ENCODE measurements around the gene CNKSR2.

Gene CNKSR2

GRCh38 chrX:21590012-21590776 lies 216.0 kb downstream of the CNKSR2 start:
- FAIRE-seq (peak; percentile 45), DNase-seq (ENCODE audit: insufficient read length, low spot score) (no peak)

DNA sequence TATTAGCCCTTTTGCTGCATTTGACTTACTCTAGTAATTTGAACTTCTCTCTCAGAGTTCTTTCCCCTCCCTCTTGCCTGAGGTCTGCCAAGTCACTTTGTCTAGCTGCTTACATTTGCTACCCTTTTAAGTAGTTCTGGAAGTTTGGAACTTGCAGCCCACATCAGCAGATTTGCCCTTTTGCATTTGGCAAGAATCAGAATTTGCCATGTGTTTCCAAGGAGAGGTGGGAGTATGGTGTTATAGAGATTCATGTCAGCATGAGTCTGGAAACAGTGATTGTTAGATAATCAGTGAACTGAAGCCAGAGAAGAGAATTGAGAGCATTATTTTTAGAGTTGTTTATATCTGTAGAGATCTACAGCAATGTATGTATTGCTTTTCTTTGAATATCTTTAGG lies 231.8 kb downstream of the CNKSR2 start:
- no peak for DNase-seq (ENCODE audit: insufficient read length, low spot score)
- no peak for FAIRE-seq

DNA sequence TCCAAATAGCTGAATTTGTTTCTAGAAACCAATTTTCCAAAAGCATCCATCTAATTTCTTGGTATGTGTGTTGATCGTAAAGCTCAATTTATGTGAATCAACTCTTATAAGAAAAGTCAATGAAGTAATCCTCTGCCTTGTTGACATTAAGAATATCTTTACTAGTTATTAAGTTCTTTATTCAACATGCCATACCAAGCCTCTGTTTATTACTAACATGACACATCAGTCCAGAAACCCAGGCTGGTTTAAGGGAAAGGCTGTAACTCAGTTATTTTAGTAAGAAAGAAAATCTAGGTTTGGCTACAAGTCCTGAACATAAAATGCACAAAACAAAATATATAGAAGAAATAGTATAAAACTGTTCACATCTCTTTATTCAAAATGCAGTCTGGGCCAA lies 235.9 kb downstream of the CNKSR2 start:
- DNase-seq (ENCODE audit: insufficient read length, low spot score) (no peak), FAIRE-seq (no peak)

DNA sequence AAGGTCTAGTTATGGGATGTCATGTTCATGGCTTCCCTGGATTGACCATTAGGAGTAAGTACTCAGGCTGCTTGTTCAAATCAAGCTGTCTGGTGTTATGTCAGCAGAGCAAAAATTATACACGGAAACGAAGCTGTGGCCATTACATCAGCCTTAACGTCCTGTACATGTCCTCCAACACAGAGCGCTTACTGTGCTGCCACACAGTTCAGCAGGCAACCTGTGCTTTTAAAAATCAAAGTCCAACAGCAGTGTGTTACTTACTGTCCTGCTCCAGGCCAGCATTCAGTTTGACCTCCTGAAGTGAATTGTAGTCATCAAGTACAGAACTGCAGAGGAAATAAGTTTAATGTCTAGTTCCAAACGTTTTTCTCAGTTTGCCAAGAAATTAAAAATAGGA lies 237.9 kb downstream of the CNKSR2 start:
- DNase-seq (ENCODE audit: insufficient read length, low spot score) (no peak), FAIRE-seq (no peak)

- FAIRE-seq (no peak), DNase-seq (ENCODE audit: insufficient read length, low spot score) (no peak)
These were observed 242.2 kb downstream of the CNKSR2 start for GRCh38 chrX:21616386-21616785.

DNA sequence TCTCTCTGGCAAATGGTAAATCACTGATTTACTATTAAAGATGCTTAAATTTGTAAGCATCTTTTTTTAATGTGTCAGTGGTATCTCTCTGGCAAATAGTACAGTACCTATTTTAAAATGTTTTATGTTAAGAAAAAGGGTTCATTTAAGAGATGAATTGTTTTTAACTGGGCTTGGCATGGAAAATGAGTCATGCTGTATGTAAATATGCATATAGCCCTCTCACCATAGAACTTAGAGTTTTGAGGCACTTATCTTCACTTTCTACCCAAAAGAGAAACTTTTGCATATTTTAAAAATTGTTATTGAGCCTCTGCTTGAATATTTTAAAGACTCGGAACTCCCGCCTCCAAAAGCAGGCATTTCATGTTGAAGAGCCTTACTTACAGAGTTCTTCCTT lies 246.0 kb downstream of the CNKSR2 start:
- FAIRE-seq (peak; percentile 74), DNase-seq (ENCODE audit: insufficient read length, low spot score) (no peak)

DNA sequence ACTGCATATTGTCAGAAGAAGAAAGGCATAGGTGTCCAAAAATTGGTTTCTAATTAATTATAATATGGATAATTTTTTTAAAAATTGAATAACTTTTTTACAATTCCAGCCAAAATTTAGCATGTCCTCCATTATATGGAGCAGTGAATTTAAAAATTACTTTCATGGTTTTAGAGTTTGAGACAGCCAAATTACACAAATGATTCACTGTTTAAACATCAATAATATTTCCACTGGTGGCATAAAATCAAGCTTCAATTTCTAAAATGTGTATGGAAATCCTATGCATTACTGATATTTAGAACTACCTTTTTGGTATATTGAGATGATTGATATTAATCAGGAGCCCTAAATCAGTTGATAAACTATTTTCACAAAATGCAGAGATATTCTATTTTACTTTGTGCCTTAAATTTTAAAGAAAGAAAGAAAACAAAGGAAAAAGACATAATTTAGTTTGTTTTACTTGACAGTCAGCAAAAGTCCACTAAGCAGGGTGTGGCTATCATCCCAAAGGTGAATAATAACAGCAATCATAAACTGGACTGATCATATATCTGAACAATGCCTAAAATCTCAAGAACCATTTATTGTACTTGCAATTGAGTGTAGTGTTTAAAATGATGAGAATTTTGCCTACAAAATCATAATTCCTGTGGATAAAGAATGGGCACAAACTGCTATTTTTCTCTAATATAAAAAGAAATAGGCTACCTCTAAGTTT lies 249.7 kb downstream of the CNKSR2 start:
- FAIRE-seq: peak; percentile 65
- DNase-seq (ENCODE audit: insufficient read length, low spot score): no peak

DNA sequence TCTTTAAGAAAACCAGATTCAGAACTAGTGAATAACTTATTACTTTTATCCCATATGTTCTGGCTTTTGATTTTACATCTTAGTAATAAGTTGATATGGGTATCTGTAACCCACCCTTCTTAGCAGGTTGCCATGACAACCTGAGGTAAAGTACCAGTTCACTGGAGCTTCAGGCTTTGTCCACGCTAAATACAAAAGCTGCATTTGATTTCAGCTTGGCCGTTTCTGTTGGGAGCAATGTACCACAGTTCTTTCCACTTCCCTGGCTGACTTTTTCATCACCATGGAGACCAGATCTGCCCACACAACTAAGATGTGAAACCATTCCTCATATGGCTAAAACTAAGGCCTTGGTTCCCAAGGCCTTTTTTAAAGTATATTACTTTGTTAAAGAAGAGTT lies 257.8 kb downstream of the CNKSR2 start:
- FAIRE-seq (no peak), DNase-seq (ENCODE audit: insufficient read length, low spot score) (no peak)

DNA sequence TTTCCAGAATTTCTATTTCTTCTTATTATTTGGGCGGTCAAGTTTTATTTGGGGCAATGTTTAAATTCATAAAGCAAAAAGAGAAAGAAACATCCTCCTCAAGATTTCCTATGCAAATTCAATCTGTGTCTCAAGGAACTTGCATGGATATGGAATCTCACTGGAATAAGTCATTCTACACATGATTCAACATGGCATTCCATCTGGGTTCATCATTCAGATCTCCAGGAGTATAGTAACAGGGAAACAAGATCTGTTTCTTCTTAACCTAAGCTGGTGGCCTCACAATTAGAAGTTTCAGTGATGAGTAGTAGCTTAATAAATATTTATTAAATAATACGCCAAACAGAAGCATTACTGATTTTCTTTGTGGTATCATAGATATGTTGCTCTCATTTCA lies 264.1 kb downstream of the CNKSR2 start:
- FAIRE-seq (no peak), DNase-seq (ENCODE audit: insufficient read length, low spot score) (no peak)

GRCh38 chrX:21639775-21640174 lies 265.6 kb downstream of the CNKSR2 start:
- DNase-seq (ENCODE audit: insufficient read length, low spot score) (no peak), FAIRE-seq (no peak)

DNA sequence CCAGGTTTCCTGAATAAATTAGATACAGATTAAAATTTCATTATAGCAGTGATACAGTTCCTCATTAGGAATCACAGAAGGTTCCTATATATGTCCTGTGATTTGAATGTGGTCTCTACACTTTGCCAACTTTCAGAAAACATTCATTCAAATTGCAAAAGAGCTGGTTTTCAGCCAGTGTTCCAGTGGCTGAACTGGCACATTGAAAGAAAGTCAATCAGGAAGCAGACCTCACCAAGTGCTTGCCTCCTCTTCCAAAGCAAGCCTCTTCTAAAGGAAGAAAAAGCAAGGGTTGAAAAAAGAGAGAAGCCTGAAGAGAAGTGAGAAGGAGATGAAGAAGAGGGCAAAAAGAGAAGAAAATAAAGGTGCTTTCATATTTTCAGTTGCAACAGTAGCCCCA lies 271.2 kb downstream of the CNKSR2 start:
- FAIRE-seq: no peak
- no peak for DNase-seq (ENCODE audit: insufficient read length, low spot score)

GRCh38 chrX:21645886-21646285 lies 271.7 kb downstream of the CNKSR2 start:
- peak; percentile 81 for FAIRE-seq

GRCh38 chrX:21655901-21656586 lies 281.8 kb downstream of the CNKSR2 start:
- FAIRE-seq: no peak
- no peak for DNase-seq (ENCODE audit: insufficient read length, low spot score)

More at GRCh38 chrX:21645886-21646285, 271.7 kb downstream of the CNKSR2 start:
- no peak for DNase-seq (ENCODE audit: insufficient read length, low spot score)

DNA sequence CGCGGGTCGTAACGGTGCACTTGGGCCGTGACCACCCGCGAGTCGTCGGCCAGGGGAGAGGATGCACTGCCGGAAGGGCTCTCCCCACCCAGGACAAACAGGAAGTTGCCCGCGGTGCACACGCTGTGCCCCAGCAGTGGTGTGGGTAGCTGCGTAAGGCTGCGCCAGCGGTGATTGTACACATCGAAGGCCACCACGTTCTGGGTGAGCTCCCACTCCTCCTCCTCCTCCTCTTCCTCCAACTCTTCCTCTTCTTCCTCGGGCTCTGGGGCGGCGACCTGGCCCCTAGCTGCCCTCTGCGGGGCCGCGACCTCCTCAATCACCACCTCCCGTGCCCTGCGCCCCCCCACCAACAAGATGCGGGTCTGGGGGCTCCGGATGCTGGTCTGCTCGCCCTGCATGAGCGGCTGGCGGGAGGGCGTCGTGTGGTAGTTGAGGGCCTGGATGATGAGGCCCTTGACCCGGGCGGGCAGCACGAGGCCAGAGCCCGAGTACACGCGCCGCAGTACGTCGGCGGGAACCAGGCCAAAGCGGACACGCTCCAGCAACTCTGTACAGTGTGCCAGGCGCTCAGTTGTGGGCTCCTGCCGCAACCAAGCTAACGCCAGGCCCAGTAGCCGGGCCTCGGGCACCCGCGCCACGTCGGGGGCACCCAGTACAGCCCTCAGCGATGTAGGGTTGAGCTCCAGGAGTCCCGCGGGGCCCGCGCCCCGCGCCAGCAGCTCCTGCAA lies 282.5 kb downstream of the CNKSR2 start:
- DNase-seq (ENCODE audit: insufficient read length, low spot score) (no peak), FAIRE-seq (no peak)

DNA sequence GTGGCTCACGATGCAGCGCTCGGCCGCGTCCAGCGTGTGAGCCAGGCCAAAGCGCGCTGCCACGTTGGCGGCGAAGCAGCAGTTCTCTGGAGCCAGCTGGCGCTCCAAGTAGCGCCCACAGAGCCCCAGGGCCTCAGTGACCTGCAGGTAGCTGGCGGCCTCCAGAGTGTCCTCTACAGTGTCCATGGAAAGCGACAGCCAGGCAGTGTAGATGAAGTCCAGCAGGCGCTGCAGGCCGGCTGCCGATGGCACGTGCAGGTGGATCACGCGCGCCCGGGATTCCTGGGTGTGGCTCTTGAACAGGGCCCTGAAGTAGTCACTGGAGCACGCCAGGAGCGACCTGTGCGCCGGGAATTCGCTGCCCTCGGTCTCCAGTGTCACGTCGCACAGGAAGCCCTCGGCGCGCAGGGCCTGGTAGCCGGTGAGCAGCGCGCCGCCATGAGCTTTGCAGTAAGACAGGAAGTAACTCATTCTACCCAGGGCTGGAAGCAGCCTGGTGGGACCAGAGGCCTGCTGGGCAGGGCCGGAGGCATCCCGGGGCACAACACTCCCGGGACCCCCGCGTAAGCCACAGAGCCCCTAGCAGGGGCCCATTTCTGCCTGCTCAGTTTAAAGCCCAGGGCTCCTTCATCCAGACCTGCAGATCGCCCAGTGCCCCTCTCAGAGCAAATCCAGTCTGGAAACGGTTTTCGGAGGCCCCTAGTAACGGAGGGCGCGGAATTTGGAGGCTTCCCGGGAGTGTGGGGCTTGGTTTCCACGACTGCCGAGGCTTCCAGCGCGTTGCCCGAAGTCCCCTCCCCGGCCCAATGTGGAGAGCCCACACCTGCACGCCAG lies 283.3 kb downstream of the CNKSR2 start:
- DNase-seq (ENCODE audit: insufficient read length, low spot score) (no peak), FAIRE-seq (no peak)

- FAIRE-seq: no peak
- DNase-seq (ENCODE audit: insufficient read length, low spot score): no peak
These were observed 284.0 kb downstream of the CNKSR2 start, which contains the start of gene KLHL34 for GRCh38 chrX:21658152-21658737. Gene KLHL34 (minus strand): TSS chrX:21658330. CDS start chrX:21657788, 542 bp downstream.

GRCh38 chrX:21658746-21659145 lies 284.5 kb downstream of the CNKSR2 start:
- FAIRE-seq (no peak), DNase-seq (ENCODE audit: insufficient read length, low spot score) (no peak)

DNA sequence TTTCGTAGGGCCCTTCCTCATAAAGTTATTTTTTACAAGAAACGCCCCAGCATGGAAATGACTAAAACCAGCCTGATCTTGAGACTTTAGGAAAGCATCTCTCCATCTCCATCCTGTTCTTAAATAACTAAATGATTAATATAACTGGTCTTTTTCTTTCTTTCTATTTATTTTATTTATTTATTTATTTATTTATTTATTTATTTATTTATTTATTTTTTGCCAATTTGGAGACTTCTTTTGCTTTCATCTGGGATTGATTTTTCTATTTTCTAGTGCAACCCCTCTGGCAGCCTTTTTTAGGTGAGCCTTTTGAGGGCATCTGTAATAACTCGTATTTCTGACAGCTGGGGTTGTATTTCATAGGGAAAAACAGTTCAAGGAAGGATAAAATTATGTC lies 285.1 kb downstream of the CNKSR2 start:
- FAIRE-seq: no peak
- no peak for DNase-seq (ENCODE audit: insufficient read length, low spot score)

GRCh38 chrX:21660156-21660555 lies 285.9 kb downstream of the CNKSR2 start:
- FAIRE-seq (no peak), DNase-seq (ENCODE audit: insufficient read length, low spot score) (no peak)

DNA sequence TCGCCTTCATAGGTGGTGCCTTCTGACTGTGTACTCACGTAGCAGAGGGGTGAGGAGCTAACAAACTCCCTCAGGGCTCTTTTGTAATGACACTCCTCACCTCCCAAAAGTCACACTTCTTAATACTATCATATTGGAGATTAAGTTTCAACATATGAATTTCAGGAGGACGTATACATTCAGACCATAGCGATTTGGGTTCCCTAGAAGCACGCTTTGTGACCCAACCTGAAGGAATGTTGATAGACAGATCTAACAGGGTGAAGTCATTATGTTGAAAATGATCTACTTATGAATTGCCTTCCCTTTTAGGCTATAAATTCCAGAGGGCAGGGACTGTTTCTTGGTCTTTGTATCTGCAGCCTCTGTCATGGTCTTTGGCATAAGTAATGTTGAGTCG lies 287.1 kb downstream of the CNKSR2 start:
- DNase-seq (ENCODE audit: insufficient read length, low spot score) (no peak), FAIRE-seq (no peak)
